SU-DHL-6 (cell line): ENCODE data around the gene IFNE.
"Not testable (repeated sequence)": the region's sequence is repeated elsewhere in the genome, so short reads cannot be mapped to it uniquely, and the experiment has no call there.

Experiments used
- CTCF ChIP-seq: fragments of 200-600 bp; sonication (generic); IDR thresholded peaks from one replicate; pipeline ENCODE4 v1.5.1; 2017; ENCODE audit warnings: antibody characterized with exemption, mild to moderate bottlenecking, low read length, moderate library complexity; ENCODE audit not compliant: insufficient read depth, poor library complexity, severe bottlenecking
- EZH2phosphoT487 ChIP-seq: fragments of 200-600 bp; sonication (generic), shearing (Covaris generic); conservative IDR thresholded peaks from 2 replicates; pipeline ENCODE4 v1.6.1; 2018; ENCODE audit warnings: mild to moderate bottlenecking, antibody characterized with exemption, low read length, moderate library complexity, mixed read lengths

- not testable (repeated sequence) for TF ChIP-seq CTCF, EZH2phosphoT487
These were observed 32.8 kb downstream of the IFNE start for GRCh38 chr9:21449312-21449711.
